ENCODE results near the gene KRT5. TPM values are rescaled to one million over a fixed set of nuclear protein-coding genes. Genes with fewer than 3 reads are reported as not detected.

KRT5 gene
- total RNA-seq, 1 donor from 2014 or later: 13.0 TPM

DNA sequence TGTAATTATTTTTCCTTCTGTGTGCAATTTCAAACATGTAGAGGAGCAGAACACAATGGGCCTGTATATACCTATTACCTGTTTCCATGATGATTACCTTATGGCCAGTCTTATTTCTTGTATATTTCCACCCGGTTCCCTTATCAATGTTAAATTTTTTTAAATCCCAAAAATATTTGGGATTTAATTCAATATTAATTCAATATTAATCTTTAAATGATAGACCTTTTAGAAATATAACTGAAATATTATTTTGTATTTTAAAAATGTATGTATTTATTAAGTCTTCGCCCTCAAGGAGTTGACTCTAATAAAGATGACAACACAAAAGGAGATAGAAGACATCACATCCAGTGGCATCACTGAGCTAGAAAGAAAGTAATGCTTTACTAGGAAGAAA, 46.0 kb downstream of the KRT5 start:
- Mint-ChIP-seq H3K9me3 (no peaks in the 10 kb centered on the region), H3K27me3 (peaks cover 35% of the 10 kb centered on the region), H3K36me3 (no peaks in the 10 kb centered on the region), H3K4me3 (no peak overlapping the region), H3K4me1 (ENCODE audit: unreplicated experiment) (no peaks in the 10 kb centered on the region), H3K27ac (no peak overlapping the region)
- DNase-seq (ENCODE audit: extremely low spot score, unreplicated experiment): no peak
- TF ChIP-seq, protein P1, sequence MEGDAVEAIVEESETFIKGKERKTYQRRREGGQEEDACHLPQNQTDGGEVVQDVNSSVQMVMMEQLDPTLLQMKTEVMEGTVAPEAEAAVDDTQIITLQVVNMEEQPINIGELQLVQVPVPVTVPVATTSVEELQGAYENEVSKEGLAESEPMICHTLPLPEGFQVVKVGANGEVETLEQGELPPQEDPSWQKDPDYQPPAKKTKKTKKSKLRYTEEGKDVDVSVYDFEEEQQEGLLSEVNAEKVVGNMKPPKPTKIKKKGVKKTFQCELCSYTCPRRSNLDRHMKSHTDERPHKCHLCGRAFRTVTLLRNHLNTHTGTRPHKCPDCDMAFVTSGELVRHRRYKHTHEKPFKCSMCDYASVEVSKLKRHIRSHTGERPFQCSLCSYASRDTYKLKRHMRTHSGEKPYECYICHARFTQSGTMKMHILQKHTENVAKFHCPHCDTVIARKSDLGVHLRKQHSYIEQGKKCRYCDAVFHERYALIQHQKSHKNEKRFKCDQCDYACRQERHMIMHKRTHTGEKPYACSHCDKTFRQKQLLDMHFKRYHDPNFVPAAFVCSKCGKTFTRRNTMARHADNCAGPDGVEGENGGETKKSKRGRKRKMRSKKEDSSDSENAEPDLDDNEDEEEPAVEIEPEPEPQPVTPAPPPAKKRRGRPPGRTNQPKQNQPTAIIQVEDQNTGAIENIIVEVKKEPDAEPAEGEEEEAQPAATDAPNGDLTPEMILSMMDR (conservative IDR thresholded peaks at IDR 0.05): no peak

DNA sequence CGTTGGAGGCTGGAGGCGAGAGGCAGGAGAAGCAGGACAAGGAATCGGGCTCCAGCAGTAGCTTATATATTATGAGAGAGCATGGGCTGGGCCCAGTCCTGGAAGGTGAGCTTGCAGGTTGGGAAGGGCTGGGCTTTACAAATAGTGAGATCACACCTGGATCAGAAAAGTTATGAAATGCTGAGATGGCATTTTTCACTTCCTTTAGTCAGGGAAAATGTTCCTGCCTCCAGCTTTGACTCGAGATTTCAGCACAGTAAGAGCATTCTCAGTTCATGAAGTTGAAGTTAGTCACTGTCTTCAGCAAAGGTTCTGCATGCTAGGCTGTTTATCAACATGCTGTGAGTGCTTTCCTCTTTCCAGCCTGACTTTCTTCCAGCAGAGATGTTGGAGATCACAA, 46.4 kb downstream of the KRT5 start, which contains the start of gene KRT6C:
TSS of gene KRT6C (minus strand) at position 38 of the 400 bp plus-strand sequence. CDS start 68 bp downstream, outside the sequence.
- Mint-ChIP-seq H3K27ac (no peak within 1 kb of the TSS), H3K27me3 (peaks cover 35% of the 10 kb centered on the region), H3K36me3 (no peaks in the 10 kb centered on the region), H3K4me1 (ENCODE audit: unreplicated experiment) (no peaks in the 10 kb centered on the region), H3K9me3 (no peaks in the 10 kb centered on the region), H3K4me3 (no peak within 1 kb of the TSS)
- TF ChIP-seq, protein P1 (conservative IDR thresholded peaks at IDR 0.05): no peak
- no peak for DNase-seq (ENCODE audit: extremely low spot score, unreplicated experiment)

DNA sequence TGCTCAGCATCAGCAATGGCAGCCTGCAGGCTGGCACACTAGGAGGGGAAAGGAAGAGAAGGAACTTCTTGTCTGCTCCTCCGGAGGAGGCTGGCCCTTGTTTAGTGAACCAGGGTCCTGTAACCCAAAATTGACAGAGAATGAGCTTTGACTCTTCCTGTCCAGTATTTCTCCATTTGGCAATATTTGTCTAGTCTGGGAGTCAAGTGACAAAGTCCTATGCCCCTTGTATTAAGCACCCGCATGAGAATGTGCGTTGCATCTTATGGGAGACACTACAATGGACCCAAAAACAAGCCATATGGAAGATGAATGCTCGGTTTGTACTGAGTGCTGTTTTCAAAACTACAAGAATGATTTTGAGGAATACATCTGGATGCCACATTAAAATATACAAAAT, 50.3 kb downstream of the KRT5 start:
- Mint-ChIP-seq H3K27me3 (peaks cover 50% of the 10 kb centered on the region), H3K4me3 (no peak overlapping the region), H3K9me3 (no peaks in the 10 kb centered on the region), H3K4me1 (ENCODE audit: unreplicated experiment) (no peaks in the 10 kb centered on the region), H3K27ac (no peak overlapping the region), H3K36me3 (no peaks in the 10 kb centered on the region)
- no peak for DNase-seq (ENCODE audit: extremely low spot score, unreplicated experiment)
- TF ChIP-seq, protein P1 (conservative IDR thresholded peaks at IDR 0.05): no peak

DNA sequence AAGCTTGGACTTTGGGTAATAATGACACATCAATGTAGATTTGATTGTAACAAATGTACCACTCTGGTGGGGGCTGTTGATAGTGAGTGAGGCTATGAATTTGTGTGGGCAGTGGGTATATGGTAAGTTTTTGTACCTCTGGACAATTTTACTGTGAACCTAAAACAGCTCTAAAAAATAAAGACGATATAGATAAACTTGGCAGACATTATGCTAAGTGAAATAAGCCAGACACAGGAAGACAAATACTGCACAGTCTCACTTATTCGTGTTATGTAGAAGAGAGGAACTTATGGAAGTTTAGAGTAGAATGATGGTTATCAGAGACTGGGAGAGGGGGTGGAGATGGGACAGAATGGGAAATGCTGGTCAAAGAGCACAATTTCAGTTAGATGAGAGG, 55.3 kb downstream of the KRT5 start:
- Mint-ChIP-seq H3K4me3 (no peak overlapping the region), H3K9me3 (no peaks in the 10 kb centered on the region), H3K27me3 (peaks cover 34% of the 10 kb centered on the region), H3K27ac (no peak overlapping the region), H3K4me1 (ENCODE audit: unreplicated experiment) (no peaks in the 10 kb centered on the region), H3K36me3 (no peaks in the 10 kb centered on the region)
- TF ChIP-seq, protein P1 (conservative IDR thresholded peaks at IDR 0.05): no peak
- DNase-seq (ENCODE audit: extremely low spot score, unreplicated experiment): no peak

Other genes with a start within 250 kb of the KRT5 start
- 0.14 TPM in 1 of 2 replicates, not detected in the other for gene KRT86, start 245.7 kb downstream of the KRT5 start, total RNA-seq (ENCODE audit: low replicate concordance)
- gene KRT81, start 228.9 kb downstream of the KRT5 start, total RNA-seq (ENCODE audit: low replicate concordance): 0.31 TPM in 2 replicates
- not detected in 2 replicates for gene KRT83, start 199.0 kb downstream of the KRT5 start, total RNA-seq (ENCODE audit: low replicate concordance)
- not detected in 2 replicates for gene KRT85, start 152.9 kb downstream of the KRT5 start, total RNA-seq (ENCODE audit: low replicate concordance)
- not detected in 2 replicates for gene KRT84, start 134.7 kb downstream of the KRT5 start, total RNA-seq (ENCODE audit: low replicate concordance)
- gene KRT82, start 114.1 kb downstream of the KRT5 start, total RNA-seq (ENCODE audit: low replicate concordance): not detected in 2 replicates
- gene KRT75, start 86.0 kb downstream of the KRT5 start, total RNA-seq (ENCODE audit: low replicate concordance): not detected in 2 replicates
- 0.14 TPM in 1 of 2 replicates, not detected in the other for gene KRT6B, start 68.2 kb downstream of the KRT5 start, total RNA-seq (ENCODE audit: low replicate concordance)
- gene KRT6C, start 46.6 kb downstream of the KRT5 start, total RNA-seq (ENCODE audit: low replicate concordance): 0.19 and 0.31 TPM in 2 replicates
- gene KRT6A, start 27.1 kb downstream of the KRT5 start, total RNA-seq (ENCODE audit: low replicate concordance): 9.9 and 41.6 TPM in 2 replicates
- 0.50 TPM in 1 of 2 replicates, not detected in the other for gene KRT71, start 32.8 kb upstream of the KRT5 start, total RNA-seq (ENCODE audit: low replicate concordance)
- 0.10 TPM in 1 of 2 replicates, not detected in the other for gene KRT74, start 53.4 kb upstream of the KRT5 start, total RNA-seq (ENCODE audit: low replicate concordance)
- 0.48 and 2.9 TPM in 2 replicates for gene KRT72, start 81.1 kb upstream of the KRT5 start, total RNA-seq (ENCODE audit: low replicate concordance)
- gene KRT73, start 98.2 kb upstream of the KRT5 start, total RNA-seq (ENCODE audit: low replicate concordance): 0.12 TPM in 1 of 2 replicates, not detected in the other
- gene KRT2, start 131.8 kb upstream of the KRT5 start, total RNA-seq (ENCODE audit: low replicate concordance): not detected in 2 replicates
- 269 and 837 TPM in 2 replicates for gene KRT1, start 160.0 kb upstream of the KRT5 start, total RNA-seq (ENCODE audit: low replicate concordance)
- gene KRT77, start 183.1 kb upstream of the KRT5 start, total RNA-seq (ENCODE audit: low replicate concordance): 0.27 and 2.3 TPM in 2 replicates

Measured in type B pancreatic cell (in vitro differentiated cells).